Osteocyte (in vitro differentiated cells): ENCODE measurements around the gene GALNTL6. TPM values are rescaled to one million over a fixed set of nuclear protein-coding genes. Genes with fewer than 3 reads are reported as not detected.
"Not testable (repeated sequence)": the region's sequence is repeated elsewhere in the genome, so short reads cannot be mapped to it uniquely, and the experiment has no call there.

Experiments
- DNase-seq: peaks from one replicate; pipeline ENCODE4 v3.0.0; 2021; ENCODE audit warnings: mixed read lengths; ENCODE audit not compliant: unreplicated experiment; ENCODE audit errors: extremely low spot score
- H3K27ac Mint-ChIP-seq: one replicate; pipeline ENCODE4 v1.8.0; 2021; ENCODE audit warnings: mild to moderate bottlenecking, mixed read lengths; ENCODE audit not compliant: unreplicated experiment
- H3K27me3 Mint-ChIP-seq: one replicate; pipeline ENCODE4 v1.8.0; 2021; ENCODE audit warnings: mixed read lengths; ENCODE audit not compliant: unreplicated experiment
- H3K36me3 Mint-ChIP-seq: one replicate; pipeline ENCODE4 v1.8.0; 2021; ENCODE audit warnings: mixed read lengths; ENCODE audit not compliant: unreplicated experiment
- H3K4me1 Mint-ChIP-seq: one replicate; pipeline ENCODE4 v1.8.0; 2021; ENCODE audit warnings: mixed read lengths; ENCODE audit not compliant: unreplicated experiment
- H3K4me3 Mint-ChIP-seq: one replicate; pipeline ENCODE4 v1.8.0; 2021; ENCODE audit warnings: mild to moderate bottlenecking, moderate library complexity, mixed read lengths; ENCODE audit not compliant: unreplicated experiment
- H3K9me3 Mint-ChIP-seq: one replicate; pipeline ENCODE4 v1.8.0; 2021; ENCODE audit warnings: mixed read lengths; ENCODE audit not compliant: unreplicated experiment
- total RNA-seq: library from RNA; stranded (reverse); gene quantifications from 2 replicates; pipeline ENCODE4 v1.2.1, GENCODE V29; 2021
- TF ChIP-seq, protein P1 (sequence below): fragments of 200-600 bp; sonication (generic); IDR thresholded peaks from 2 replicates; pipeline ENCODE4 v1.5.0; 2021; ENCODE audit warnings: antibody characterized with exemption, mild to moderate bottlenecking, moderate library complexity

GALNTL6 gene
- total RNA-seq, 1 donor from 2014 or later, result not detected

DNA sequence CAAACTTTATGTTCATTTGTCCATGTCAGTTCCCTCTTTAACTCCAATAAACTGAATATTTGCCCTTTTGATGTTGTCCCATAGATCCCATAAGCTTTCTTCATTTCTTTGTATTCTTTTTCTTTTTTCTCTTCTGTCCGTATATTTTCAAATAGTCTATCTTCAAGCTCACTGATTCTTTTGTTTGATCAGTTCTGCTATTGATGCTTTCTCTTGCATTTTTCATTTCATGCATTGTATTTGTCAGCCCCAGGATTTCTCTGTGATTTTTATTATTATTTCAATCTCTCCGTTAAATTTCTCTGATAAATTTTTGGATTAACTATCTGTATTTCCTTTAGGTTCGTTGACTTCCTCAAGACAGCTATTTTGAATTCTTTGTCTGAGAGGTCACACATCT is 1082.5 kb downstream of the GALNTL6 start:
- H3K9me3 Mint-ChIP-seq, result peaks cover 21% of the 10 kb centered on the region
- no peaks in the 10 kb centered on the region for H3K4me1 Mint-ChIP-seq
- H3K4me3 Mint-ChIP-seq, result no peak overlapping the region
- DNase-seq, result no peak
- no peaks in the 10 kb centered on the region for H3K27me3 Mint-ChIP-seq
- H3K27ac Mint-ChIP-seq, result no peak overlapping the region
- peaks cover 3% of the 10 kb centered on the region for H3K36me3 Mint-ChIP-seq
- TF ChIP-seq, protein P1, sequence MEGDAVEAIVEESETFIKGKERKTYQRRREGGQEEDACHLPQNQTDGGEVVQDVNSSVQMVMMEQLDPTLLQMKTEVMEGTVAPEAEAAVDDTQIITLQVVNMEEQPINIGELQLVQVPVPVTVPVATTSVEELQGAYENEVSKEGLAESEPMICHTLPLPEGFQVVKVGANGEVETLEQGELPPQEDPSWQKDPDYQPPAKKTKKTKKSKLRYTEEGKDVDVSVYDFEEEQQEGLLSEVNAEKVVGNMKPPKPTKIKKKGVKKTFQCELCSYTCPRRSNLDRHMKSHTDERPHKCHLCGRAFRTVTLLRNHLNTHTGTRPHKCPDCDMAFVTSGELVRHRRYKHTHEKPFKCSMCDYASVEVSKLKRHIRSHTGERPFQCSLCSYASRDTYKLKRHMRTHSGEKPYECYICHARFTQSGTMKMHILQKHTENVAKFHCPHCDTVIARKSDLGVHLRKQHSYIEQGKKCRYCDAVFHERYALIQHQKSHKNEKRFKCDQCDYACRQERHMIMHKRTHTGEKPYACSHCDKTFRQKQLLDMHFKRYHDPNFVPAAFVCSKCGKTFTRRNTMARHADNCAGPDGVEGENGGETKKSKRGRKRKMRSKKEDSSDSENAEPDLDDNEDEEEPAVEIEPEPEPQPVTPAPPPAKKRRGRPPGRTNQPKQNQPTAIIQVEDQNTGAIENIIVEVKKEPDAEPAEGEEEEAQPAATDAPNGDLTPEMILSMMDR, result no peak

DNA sequence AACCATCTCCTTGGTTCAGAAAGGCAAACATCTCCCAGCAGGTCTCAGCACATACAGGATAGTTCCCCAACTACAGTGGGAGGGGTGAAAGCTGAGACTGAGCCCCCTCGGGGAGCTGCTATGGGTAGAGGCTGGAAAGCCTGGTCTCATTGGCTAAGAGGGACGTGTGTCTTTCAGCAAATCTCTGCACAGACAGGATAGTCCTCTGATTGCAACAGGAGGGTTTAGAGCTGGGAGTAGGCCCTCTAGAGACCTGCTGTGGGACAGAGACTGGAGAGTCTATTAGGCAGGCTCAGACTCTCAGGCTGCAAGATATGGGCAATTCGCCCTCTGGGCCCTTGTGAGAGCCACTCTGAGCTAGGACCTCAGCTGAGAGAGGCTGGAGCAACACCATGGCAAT is 1083.8 kb downstream of the GALNTL6 start:
- no peak for DNase-seq
- H3K27ac Mint-ChIP-seq, result no peak overlapping the region
- H3K27me3 Mint-ChIP-seq, result no peaks in the 10 kb centered on the region
- no peak overlapping the region for H3K4me3 Mint-ChIP-seq
- H3K36me3 Mint-ChIP-seq, result peaks cover 3% of the 10 kb centered on the region
- H3K4me1 Mint-ChIP-seq, result peaks cover 1% of the 10 kb centered on the region
- H3K9me3 Mint-ChIP-seq, result peaks cover 18% of the 10 kb centered on the region
- TF ChIP-seq, protein P1, result no peak

DNA sequence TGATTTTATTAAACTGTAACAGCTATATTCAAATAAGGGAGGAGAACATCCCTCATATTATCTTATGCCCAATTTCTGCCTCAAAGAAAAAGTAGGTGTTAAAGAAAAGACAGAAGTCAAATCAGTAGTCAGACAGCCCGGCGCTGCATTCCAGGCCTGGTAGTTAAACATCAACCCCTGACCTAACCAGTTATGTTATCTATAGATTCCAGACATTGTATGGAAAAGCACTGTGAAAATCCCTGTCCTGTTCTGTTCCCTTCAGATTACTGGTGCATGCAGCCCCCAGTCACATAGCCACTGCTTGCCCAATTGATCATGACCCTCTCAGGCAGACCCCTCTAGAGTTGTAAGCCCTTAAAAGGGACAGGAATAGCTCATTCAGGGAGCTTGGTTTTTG is 1085.5 kb downstream of the GALNTL6 start:
- peaks cover 18% of the 10 kb centered on the region for H3K9me3 Mint-ChIP-seq
- no peak for DNase-seq
- no peak overlapping the region for H3K27ac Mint-ChIP-seq
- peaks cover 1% of the 10 kb centered on the region for H3K4me1 Mint-ChIP-seq
- TF ChIP-seq, protein P1, result no peak
- no peaks in the 10 kb centered on the region for H3K27me3 Mint-ChIP-seq
- no peak overlapping the region for H3K4me3 Mint-ChIP-seq
- peaks cover 3% of the 10 kb centered on the region for H3K36me3 Mint-ChIP-seq

DNA sequence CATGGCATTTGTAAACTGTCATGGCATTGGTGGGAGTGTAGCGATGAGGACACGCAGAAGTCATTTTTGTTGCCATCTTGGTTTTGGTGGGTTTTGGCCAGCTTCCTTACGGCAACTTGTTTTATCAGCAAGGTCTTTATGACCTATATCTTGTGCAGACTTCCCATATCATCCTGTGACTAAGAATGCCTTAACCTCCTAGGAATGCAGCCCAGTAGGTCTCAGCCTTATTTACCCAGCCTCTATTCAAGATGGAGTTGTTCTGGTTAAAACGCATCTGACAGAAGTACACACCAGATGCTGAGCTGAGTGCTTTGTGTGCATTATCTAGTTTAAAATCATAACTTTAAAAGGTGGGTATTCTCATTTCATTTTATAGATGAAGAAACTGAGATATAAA is 1086.7 kb downstream of the GALNTL6 start:
- TF ChIP-seq, protein P1, result no peak
- no peak overlapping the region for H3K27ac Mint-ChIP-seq
- H3K36me3 Mint-ChIP-seq, result peaks cover 3% of the 10 kb centered on the region
- DNase-seq, result no peak
- peaks cover 5% of the 10 kb centered on the region for H3K27me3 Mint-ChIP-seq
- peaks cover 1% of the 10 kb centered on the region for H3K4me1 Mint-ChIP-seq
- H3K4me3 Mint-ChIP-seq, result no peak overlapping the region
- H3K9me3 Mint-ChIP-seq, result peaks cover 12% of the 10 kb centered on the region

DNA sequence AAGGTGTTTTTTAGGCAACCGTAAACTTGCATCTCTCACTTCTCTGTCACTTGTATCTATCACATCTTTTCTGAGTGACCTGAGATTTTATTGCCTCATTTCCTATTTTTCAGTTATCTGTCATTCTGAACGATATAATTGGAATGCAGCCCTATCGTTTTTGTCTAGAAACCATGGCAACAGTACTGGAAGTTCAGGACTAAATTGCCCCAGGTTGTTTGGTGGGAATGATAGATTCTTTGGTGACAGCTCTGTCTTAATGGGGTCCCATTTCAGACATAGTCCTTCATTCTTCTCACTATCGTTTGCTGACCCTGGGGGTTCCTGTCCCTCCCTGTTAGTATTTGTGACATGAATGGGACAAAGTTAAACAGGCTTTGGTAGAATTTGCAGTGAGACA is 1087.7 kb downstream of the GALNTL6 start:
- peaks cover 1% of the 10 kb centered on the region for H3K4me1 Mint-ChIP-seq
- TF ChIP-seq, protein P1, result no peak
- DNase-seq, result no peak
- peaks cover 9% of the 10 kb centered on the region for H3K27me3 Mint-ChIP-seq
- H3K36me3 Mint-ChIP-seq, result no peaks in the 10 kb centered on the region
- H3K4me3 Mint-ChIP-seq, result no peak overlapping the region
- no peak overlapping the region for H3K27ac Mint-ChIP-seq
- peaks cover 5% of the 10 kb centered on the region for H3K9me3 Mint-ChIP-seq

DNA sequence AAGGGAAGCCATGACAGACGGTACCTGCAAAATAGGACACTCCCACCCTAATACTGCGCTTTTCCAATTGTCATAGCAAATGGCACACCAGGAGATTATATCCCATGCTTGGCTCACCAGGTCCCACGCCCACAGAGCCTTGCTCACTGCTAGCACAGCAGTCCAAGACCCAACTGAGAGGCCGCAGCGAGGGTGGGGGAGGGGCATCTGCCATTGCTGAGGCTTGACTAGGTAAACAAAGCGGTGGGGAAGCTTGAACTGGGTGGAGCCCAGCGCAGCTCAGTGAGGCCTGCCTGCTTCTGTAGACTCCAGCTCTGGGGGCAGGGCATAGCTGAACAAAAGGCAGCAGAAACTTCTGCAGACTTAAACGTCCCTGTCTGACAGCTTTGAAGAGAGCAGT is 1099.3 kb downstream of the GALNTL6 start:
- not testable (repeated sequence) for H3K36me3 Mint-ChIP-seq, H3K4me3 Mint-ChIP-seq, H3K4me1 Mint-ChIP-seq, DNase-seq, H3K9me3 Mint-ChIP-seq, H3K27ac Mint-ChIP-seq
- peaks cover 15% of the 10 kb centered on the region for H3K27me3 Mint-ChIP-seq

DNA sequence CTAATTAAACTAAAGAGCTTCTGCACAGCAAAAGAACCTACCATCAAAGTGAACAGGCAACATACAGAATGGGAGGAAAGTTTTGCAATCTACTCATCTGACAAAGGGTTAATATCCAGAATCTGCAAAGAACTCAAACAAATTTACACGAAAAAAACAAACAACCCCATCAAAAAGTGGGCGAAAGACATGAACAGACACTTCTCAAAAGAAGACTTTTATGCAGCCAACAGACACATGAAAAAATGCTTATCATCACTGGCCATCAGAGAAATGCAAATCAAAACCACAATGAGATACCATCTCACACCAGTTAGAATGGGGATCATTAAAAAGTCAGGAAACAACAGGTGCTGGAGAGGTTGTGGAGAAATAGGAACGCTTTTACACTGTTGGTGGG is 1104.2 kb downstream of the GALNTL6 start:
- H3K36me3 Mint-ChIP-seq, H3K27ac Mint-ChIP-seq, H3K4me1 Mint-ChIP-seq, H3K9me3 Mint-ChIP-seq, H3K4me3 Mint-ChIP-seq, DNase-seq: not testable (repeated sequence)
- peaks cover 17% of the 10 kb centered on the region for H3K27me3 Mint-ChIP-seq
